HL-60 (cell line): ENCODE data around the gene IL17D.

Source experiments
- DNase-seq, 2 experiments: peaks; one replicate each; pipeline ENCODE4 v3.0.0-alpha.2; 2010 to 2020; ENCODE audit warnings: low read depth in 1 of 2, low spot score in 1 of 2
- H3K27ac ChIP-seq: fragments of 250-450 bp; sonication (Bioruptor Pico); replicated peaks from 2 replicates; pipeline ENCODE4 v1.5.1; 2020; ENCODE audit warnings: mild to moderate bottlenecking, moderate library complexity
- H3K27me3 ChIP-seq: fragments of 250-450 bp; sonication (Bioruptor Pico); 2 replicates; pipeline ENCODE4 v1.5.1; 2021; ENCODE audit warnings: mild to moderate bottlenecking, moderate library complexity; ENCODE audit not compliant: insufficient read depth, poor library complexity, severe bottlenecking
- H3K4me3 ChIP-seq: replicated peaks from 2 replicates; pipeline ENCODE4 v1.5.1; 2011; ENCODE audit warnings: mild to moderate bottlenecking, control low read depth, low read length; ENCODE audit not compliant: insufficient read depth
- CTCF ChIP-seq: IDR thresholded peaks from one replicate; pipeline ENCODE4 v1.5.1; 2011; ENCODE audit warnings: low read length, control low read depth, inconsistent platforms; ENCODE audit not compliant: insufficient read depth
- GABPA ChIP-seq: IDR thresholded peaks from 2 replicates; pipeline ENCODE4 v1.6.1; 2012; ENCODE audit warnings: low read depth
- POLR2AphosphoS5 ChIP-seq: IDR thresholded peaks from 2 replicates; pipeline ENCODE4 v1.6.1; 2012; ENCODE audit warnings: low read depth
- SPI1 ChIP-seq: IDR thresholded peaks from 2 replicates; pipeline ENCODE4 v1.6.1; 2012; ENCODE audit warnings: low read depth, mild to moderate bottlenecking, borderline replicate concordance
- TF ChIP-seq, protein P1 (sequence below): IDR thresholded peaks from 2 replicates; pipeline ENCODE4 v1.6.1; 2012; ENCODE audit warnings: low read depth; ENCODE audit not compliant: insufficient replicate concordance

Gene IL17D

GRCh38 chr13:20760872-20761271 lies 57.4 kb downstream of the IL17D start:
- H3K4me3 ChIP-seq, result no peak overlapping the region
- H3K27me3 ChIP-seq, result no peaks in the 10 kb centered on the region
- no peak for DNase-seq
- no peak overlapping the region for H3K27ac ChIP-seq
- TF ChIP-seq, protein P1, sequence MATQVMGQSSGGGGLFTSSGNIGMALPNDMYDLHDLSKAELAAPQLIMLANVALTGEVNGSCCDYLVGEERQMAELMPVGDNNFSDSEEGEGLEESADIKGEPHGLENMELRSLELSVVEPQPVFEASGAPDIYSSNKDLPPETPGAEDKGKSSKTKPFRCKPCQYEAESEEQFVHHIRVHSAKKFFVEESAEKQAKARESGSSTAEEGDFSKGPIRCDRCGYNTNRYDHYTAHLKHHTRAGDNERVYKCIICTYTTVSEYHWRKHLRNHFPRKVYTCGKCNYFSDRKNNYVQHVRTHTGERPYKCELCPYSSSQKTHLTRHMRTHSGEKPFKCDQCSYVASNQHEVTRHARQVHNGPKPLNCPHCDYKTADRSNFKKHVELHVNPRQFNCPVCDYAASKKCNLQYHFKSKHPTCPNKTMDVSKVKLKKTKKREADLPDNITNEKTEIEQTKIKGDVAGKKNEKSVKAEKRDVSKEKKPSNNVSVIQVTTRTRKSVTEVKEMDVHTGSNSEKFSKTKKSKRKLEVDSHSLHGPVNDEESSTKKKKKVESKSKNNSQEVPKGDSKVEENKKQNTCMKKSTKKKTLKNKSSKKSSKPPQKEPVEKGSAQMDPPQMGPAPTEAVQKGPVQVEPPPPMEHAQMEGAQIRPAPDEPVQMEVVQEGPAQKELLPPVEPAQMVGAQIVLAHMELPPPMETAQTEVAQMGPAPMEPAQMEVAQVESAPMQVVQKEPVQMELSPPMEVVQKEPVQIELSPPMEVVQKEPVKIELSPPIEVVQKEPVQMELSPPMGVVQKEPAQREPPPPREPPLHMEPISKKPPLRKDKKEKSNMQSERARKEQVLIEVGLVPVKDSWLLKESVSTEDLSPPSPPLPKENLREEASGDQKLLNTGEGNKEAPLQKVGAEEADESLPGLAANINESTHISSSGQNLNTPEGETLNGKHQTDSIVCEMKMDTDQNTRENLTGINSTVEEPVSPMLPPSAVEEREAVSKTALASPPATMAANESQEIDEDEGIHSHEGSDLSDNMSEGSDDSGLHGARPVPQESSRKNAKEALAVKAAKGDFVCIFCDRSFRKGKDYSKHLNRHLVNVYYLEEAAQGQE, result no peak
- TF ChIP-seq GABPA, result no peak

DNA sequence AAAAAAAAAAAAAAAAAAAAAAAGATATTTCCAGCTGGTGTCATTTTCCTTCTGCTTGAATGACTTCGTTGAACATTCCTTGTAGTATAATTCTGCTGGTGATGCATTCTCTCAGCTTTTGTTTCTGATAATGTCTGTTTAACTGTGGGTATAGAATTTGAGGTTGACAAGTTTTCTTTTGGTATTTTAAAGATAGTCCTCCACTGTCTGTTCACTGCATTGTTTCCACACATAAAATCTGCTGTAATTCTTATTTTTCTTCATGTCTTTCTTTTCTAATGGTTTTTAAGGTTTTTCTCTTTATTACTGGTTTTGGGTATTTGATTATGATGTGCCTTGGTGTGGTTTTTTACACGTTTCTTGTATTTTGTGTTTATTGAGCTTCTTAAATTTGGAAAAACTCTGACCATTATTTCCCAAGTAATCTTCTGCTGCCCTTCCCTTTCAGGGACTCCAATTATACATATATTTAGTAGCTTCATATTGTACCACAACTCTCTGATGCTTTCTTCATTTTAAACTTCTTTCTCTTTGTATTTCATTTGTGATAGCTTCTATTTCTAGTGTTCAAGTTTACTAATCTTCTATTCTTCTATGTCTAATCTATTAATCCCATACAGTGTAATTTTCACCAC lies 63.9 kb downstream of the IL17D start:
- Histone ChIP-seq H3K27me3 (no peaks in the 10 kb centered on the region), H3K27ac (no peak overlapping the region), H3K4me3 (no peak overlapping the region)
- DNase-seq, result no peak
- no peak for TF ChIP-seq CTCF
- TF ChIP-seq GABPA, result no peak
- TF ChIP-seq POLR2AphosphoS5, result no peak
- TF ChIP-seq, protein P1, result no peak
- TF ChIP-seq SPI1, result no peak

DNA sequence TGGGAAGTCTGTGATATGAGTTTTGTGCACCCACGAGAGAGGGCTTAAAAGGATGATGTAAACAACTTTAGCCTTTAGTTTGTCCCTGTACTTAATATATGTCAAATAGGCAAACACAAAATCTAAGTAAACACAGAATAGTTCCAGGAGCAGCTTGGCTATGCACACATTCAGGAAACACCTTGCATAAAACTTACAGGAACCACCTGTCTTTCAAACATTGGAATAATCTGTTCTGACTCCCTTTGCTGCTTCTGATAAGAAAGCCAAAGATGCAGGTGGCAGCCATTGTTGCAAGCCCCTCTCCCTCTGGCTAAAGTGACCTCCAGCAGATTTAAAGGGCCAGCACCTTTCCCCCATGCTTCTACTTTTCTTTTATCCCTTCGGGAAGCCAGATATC lies 65.6 kb downstream of the IL17D start:
- DNase-seq, result no peak
- H3K4me3 ChIP-seq, result no peak overlapping the region
- TF ChIP-seq, protein P1, result no peak
- TF ChIP-seq SPI1, result no peak
- no peak for TF ChIP-seq CTCF
- TF ChIP-seq GABPA, result no peak
- TF ChIP-seq POLR2AphosphoS5, result no peak
- no peak overlapping the region for H3K27ac ChIP-seq
- H3K27me3 ChIP-seq, result no peaks in the 10 kb centered on the region
